H1 (cell line): ENCODE data around the gene DRC1. TPM values are rescaled to one million over a fixed set of nuclear protein-coding genes. Genes with fewer than 3 reads are reported as not detected.

ENCODE experiments used
- CTCF ChIA-PET: fragments of 300-600 bp; sonication (Branson Sonifier 250); formaldehyde crosslinking; loops from one replicate; lab custom pipeline; 2021; ENCODE audit not compliant: partially characterized antibody; lab: Charles Lee
- POLR2A ChIA-PET: fragments of 300-600 bp; sonication (Branson Sonifier 250); formaldehyde crosslinking; loops from one replicate; lab custom pipeline; 2021; ENCODE audit warnings: inconsistent platforms; ENCODE audit not compliant: partially characterized antibody; lab: Charles Lee
- DNase-seq, 2 experiments: peaks; one replicate each; pipeline versions ENCODE4 v3.0.0 to v3.0.0-alpha.2; 2010 to 2022; ENCODE audit warnings: low spot score in 2 of 2, low read depth in 1 of 2, mixed read lengths in 1 of 2
- FAIRE-seq: peaks from 2 replicates; lab custom pipeline; 2011; peaks lifted over from hg19 to GRCh38; lab: Jason Lieb, UNC
- H2AFZ ChIP-seq: 2 replicates; pipeline ENCODE4 v1.8.1; 2012; ENCODE audit warnings: low read length, inconsistent platforms
- H2AK5ac ChIP-seq: 2 replicates; pipeline ENCODE4 v1.6.1; 2013; ENCODE audit warnings: low read depth, low read length
- H2BK120ac ChIP-seq: replicated peaks from 2 replicates; pipeline ENCODE3; 2013; ENCODE audit warnings: low read depth, low read length, inconsistent platforms
- H2BK12ac ChIP-seq: 2 replicates; pipeline ENCODE4 v1.6.1; 2013; ENCODE audit warnings: low read depth, low read length
- H2BK15ac ChIP-seq: 2 replicates; pipeline ENCODE4 v1.6.1; 2013; ENCODE audit warnings: low read length
- H2BK20ac ChIP-seq: 2 replicates; pipeline ENCODE4 v1.6.1; 2013; ENCODE audit warnings: low read length
- H2BK5ac ChIP-seq: 2 replicates; pipeline ENCODE4 v1.6.1; 2013; ENCODE audit warnings: low read depth, low read length
- H3K14ac ChIP-seq: 2 replicates; pipeline ENCODE4 v1.6.1; 2013; ENCODE audit warnings: inconsistent platforms; ENCODE audit not compliant: insufficient read length
- H3K18ac ChIP-seq: 2 replicates; pipeline ENCODE4 v1.6.1; 2013; ENCODE audit warnings: low read length; ENCODE audit errors: extremely low read depth
- H3K23ac ChIP-seq: 2 replicates; pipeline ENCODE4 v1.6.1; 2013; ENCODE audit warnings: inconsistent platforms; ENCODE audit not compliant: insufficient read length
- H3K23me2 ChIP-seq: 2 replicates; pipeline ENCODE4 v1.6.1; 2013; ENCODE audit warnings: low read depth, low read length
- H3K27ac ChIP-seq: 2 replicates; pipeline ENCODE4 v1.6.1; 2011; ENCODE audit warnings: low read depth, low read length, inconsistent platforms
- H3K27me3 ChIP-seq, 4 experiments: replicated peaks in 1 of 4; 1 replicate in 1 of 4; 2 replicates in 3 of 4; pipeline versions ENCODE4 v1.6.1 to v1.8.1; 2011 to 2013; ENCODE audit warnings: low read length in 3 of 4, mild to moderate bottlenecking in 3 of 4, inconsistent platforms in 2 of 4, mixed read lengths in 2 of 4, moderate library complexity in 1 of 4; ENCODE audit not compliant: control insufficient read depth in 3 of 4, insufficient read depth in 3 of 4; ENCODE audit errors: extremely low read depth in 1 of 4
- H3K36me3 ChIP-seq, 4 experiments: 2 replicates each; pipeline versions ENCODE4 v1.6.1 to v1.8.1; 2011 to 2013; ENCODE audit warnings: mild to moderate bottlenecking in 4 of 4, low read length in 3 of 4, moderate library complexity in 2 of 4, control low read depth in 1 of 4, inconsistent platforms in 1 of 4; ENCODE audit not compliant: insufficient read depth in 4 of 4, control insufficient read depth in 2 of 4
- H3K4ac ChIP-seq: replicated peaks from 2 replicates; pipeline ENCODE3; 2013; ENCODE audit warnings: low read length, low read depth, mixed read lengths, inconsistent platforms; ENCODE audit not compliant: insufficient read length
- H3K4me1 ChIP-seq, 4 experiments: replicated peaks in 1 of 4; 1 replicate in 1 of 4; 2 replicates in 3 of 4; pipeline versions ENCODE4 v1.6.1 to v1.8.1; 2011 to 2013; ENCODE audit warnings: low read length in 3 of 4, inconsistent platforms in 2 of 4, mixed read lengths in 1 of 4; ENCODE audit not compliant: insufficient read depth in 4 of 4, control insufficient read depth in 3 of 4
- H3K4me2 ChIP-seq, 2 experiments: 2 replicates each; pipeline versions ENCODE4 v1.6.1 to v1.8.1; 2011 to 2013; ENCODE audit warnings: low read depth in 2 of 2, low read length in 2 of 2, control low read depth in 1 of 2, inconsistent platforms in 1 of 2, mild to moderate bottlenecking in 1 of 2; ENCODE audit not compliant: insufficient read depth in 1 of 2
- H3K4me3 ChIP-seq, 4 experiments: fragments of 200-600, 300-600 bp in 1 of 4; sonication (generic), shearing (Covaris generic), sonication (Bioruptor Twin) in 1 of 4; 2 replicates each; pipeline versions ENCODE4 v1.5.1 to v1.8.1; 2011 to 2016; ENCODE audit warnings: low read length in 4 of 4, low read depth in 3 of 4, control low read depth in 2 of 4, inconsistent platforms in 2 of 4, mild to moderate bottlenecking in 2 of 4, mixed read lengths in 1 of 4, moderate library complexity in 1 of 4; ENCODE audit not compliant: insufficient read depth in 2 of 4; ENCODE audit errors: extremely low read depth in 1 of 4
- H3K56ac ChIP-seq: replicated peaks from 2 replicates; pipeline ENCODE3; 2013; ENCODE audit warnings: low read depth, mild to moderate bottlenecking, mixed read lengths, low read length, inconsistent platforms; ENCODE audit not compliant: insufficient read length
- H3K79me1 ChIP-seq: 2 replicates; pipeline ENCODE4 v1.6.1; 2013; ENCODE audit warnings: low read depth, low read length, control low read depth
- H3K79me2 ChIP-seq, 2 experiments: 2 replicates each; pipeline versions ENCODE4 v1.6.1 to v1.8.1; 2012 to 2013; ENCODE audit warnings: low read length in 2 of 2, mild to moderate bottlenecking in 2 of 2, inconsistent platforms in 1 of 2; ENCODE audit not compliant: insufficient read depth in 2 of 2, control insufficient read depth in 1 of 2
- H3K9ac ChIP-seq, 4 experiments: replicated peaks in 1 of 4; 1 replicate in 1 of 4; 2 replicates in 3 of 4; pipeline versions ENCODE4 v1.6.1 to v1.8.1; 2011 to 2013; ENCODE audit warnings: low read depth in 3 of 4, low read length in 3 of 4, control low read depth in 2 of 4, mild to moderate bottlenecking in 2 of 4, moderate library complexity in 2 of 4, inconsistent platforms in 1 of 4; ENCODE audit errors: extremely low read depth in 1 of 4
- H3K9me3 ChIP-seq, 2 experiments: 2 replicates each; pipeline versions ENCODE4 v1.6.1 to v1.8.1; 2012 to 2013; ENCODE audit warnings: mild to moderate bottlenecking in 2 of 2, moderate library complexity in 2 of 2, control low read depth in 1 of 2, inconsistent platforms in 1 of 2, low read depth in 1 of 2, low read length in 1 of 2, mixed read lengths in 1 of 2; ENCODE audit not compliant: insufficient read depth in 2 of 2
- H4K20me1 ChIP-seq, 2 experiments: replicated peaks in 1 of 2; 2 replicates each; pipeline versions ENCODE3 to v1.8.1; 2011 to 2013; ENCODE audit warnings: inconsistent platforms in 2 of 2, low read length in 2 of 2, mild to moderate bottlenecking in 1 of 2; ENCODE audit not compliant: insufficient read depth in 2 of 2, control insufficient read depth in 1 of 2
- H4K5ac ChIP-seq: 2 replicates; pipeline ENCODE4 v1.6.1; 2013; ENCODE audit warnings: low read length, low read depth, mixed read lengths, inconsistent platforms; ENCODE audit not compliant: insufficient read length
- H4K8ac ChIP-seq: 2 replicates; pipeline ENCODE4 v1.8.0; 2013; ENCODE audit warnings: mild to moderate bottlenecking, moderate library complexity, low read length, inconsistent platforms; ENCODE audit not compliant: insufficient read depth; ENCODE audit errors: extremely low read depth
- H4K91ac ChIP-seq: replicated peaks from 2 replicates; pipeline ENCODE3; 2013; ENCODE audit warnings: low read length, mixed read lengths, inconsistent platforms; ENCODE audit not compliant: insufficient read length
- BACH1 ChIP-seq: IDR thresholded peaks from 2 replicates; pipeline ENCODE4 v1.6.1; 2012; ENCODE audit warnings: low read length, improper control_type of control experiment
- CEBPB ChIP-seq: IDR thresholded peaks from 2 replicates; pipeline ENCODE4 v1.6.1; 2012; ENCODE audit warnings: low read depth, low read length
- CREB1 ChIP-seq: IDR thresholded peaks from 2 replicates; pipeline ENCODE4 v1.6.1; 2012; ENCODE audit warnings: inconsistent platforms
- GABPA ChIP-seq: IDR thresholded peaks from 2 replicates; pipeline ENCODE4 v1.6.1; 2011; ENCODE audit warnings: mild to moderate bottlenecking, low read length, moderate library complexity, borderline replicate concordance; ENCODE audit not compliant: insufficient read depth
- PHF8 ChIP-seq: fragments of 200-600 bp; sonication (generic); conservative IDR thresholded peaks from 2 replicates; pipeline ENCODE4 v1.7.1; 2012; ENCODE audit warnings: low read depth, mild to moderate bottlenecking, inconsistent platforms, low read length, moderate library complexity
- RAD21 ChIP-seq, 2 experiments: IDR thresholded peaks in 1 of 2; conservative IDR thresholded peaks in 1 of 2; 2 replicates each; pipeline ENCODE4 v1.6.1; 2011; ENCODE audit warnings: low read depth in 2 of 2, low read length in 2 of 2, improper control_type of control experiment in 1 of 2, inconsistent platforms in 1 of 2, mild to moderate bottlenecking in 1 of 2, moderate library complexity in 1 of 2
- RFX5 ChIP-seq: IDR thresholded peaks from 2 replicates; pipeline ENCODE4 v1.6.1; 2011; ENCODE audit warnings: low read depth, low read length, improper control_type of control experiment, borderline replicate concordance
- SIRT6 ChIP-seq: IDR thresholded peaks from one replicate; pipeline ENCODE4 v1.7.1; 2012; ENCODE audit warnings: low read length, inconsistent platforms
- SP2 ChIP-seq: IDR thresholded peaks from 2 replicates; pipeline ENCODE4 v1.6.1; 2012; ENCODE audit warnings: mild to moderate bottlenecking, low read length, inconsistent platforms
- TAF7 ChIP-seq: optimal IDR thresholded peaks from 2 replicates; pipeline ENCODE3; 2011; ENCODE audit warnings: low read depth, mild to moderate bottlenecking, inconsistent platforms, low read length, moderate library complexity, borderline replicate concordance
- polyA plus RNA-seq, 7 experiments: library from polyadenylated mRNA; depleted of rRNA in 3 of 7; stranded (reverse) in 5 of 7; unstranded in 2 of 7; fragments of >200 nt in 5 of 7; fragments of 200-250 nt in 2 of 7; gene quantifications; 1 replicate in 5 of 7; 2 replicates in 1 of 7; 4 replicates in 1 of 7; pipeline versions ENCODE4 v1.2.1 to v1.2.3, GENCODE V29; 2011 to 2013; ENCODE audit warnings: missing spikeins in 2 of 7, mixed read lengths in 2 of 7
- total RNA-seq: library from RNA; stranded (reverse); fragmentation: NEBNext Ultra II Directional; extraction: Animal tissue kit (Norgen Biotek cat#: 25700); gene quantifications from 2 replicates; pipeline ENCODE4 v1.2.1, GENCODE V29; 2021
- TF ChIP-seq, protein P1 (sequence below): IDR thresholded peaks from 2 replicates; pipeline ENCODE4 v1.6.1; 2011; ENCODE audit warnings: low read depth, mild to moderate bottlenecking, low read length; ENCODE audit not compliant: insufficient read depth

The DRC1 gene
- total and polyA plus RNA-seq, 2 of the 8 experiments (the other 6 are each of a cell fraction or from before 2014, with no cell fraction given) = 0.08 TPM; not detected in 1

DNA sequence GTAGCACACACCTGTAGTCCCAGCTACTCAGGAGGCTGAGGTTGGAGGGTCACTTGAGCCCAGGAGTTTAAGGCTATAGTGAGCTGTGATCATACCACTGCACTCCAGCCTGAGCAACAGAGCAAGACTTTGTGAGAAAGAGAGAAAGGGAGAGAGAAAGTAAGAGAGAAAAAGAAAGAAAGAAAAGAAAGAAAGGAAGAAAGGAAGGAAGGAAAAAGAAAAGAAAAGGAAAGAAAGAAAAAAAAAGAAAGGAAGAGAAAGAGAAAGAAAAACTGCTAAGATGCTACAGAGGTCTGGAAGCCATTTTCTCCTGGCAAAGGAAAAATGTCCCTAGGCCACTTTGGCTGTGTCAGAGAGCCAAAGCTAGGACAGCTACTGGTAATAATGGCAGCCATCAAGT, 30.6 kb downstream of the DRC1 start:
- H3K23me2 ChIP-seq = no peaks in the 10 kb centered on the region
- H2BK5ac ChIP-seq = no peak overlapping the region
- no peaks in the 10 kb centered on the region for H3K36me3 ChIP-seq
- no peak overlapping the region for H2AFZ ChIP-seq
- H3K27me3 ChIP-seq = no peaks in the 10 kb centered on the region; a peak in 1 of 7 replicates
- H3K4me3 ChIP-seq = no peak overlapping the region
- H3K79me1 ChIP-seq = no peaks in the 10 kb centered on the region
- no peaks in the 10 kb centered on the region for H3K4me1 ChIP-seq
- H3K4me2 ChIP-seq = no peak overlapping the region
- no peak overlapping the region for H3K18ac ChIP-seq
- H3K14ac ChIP-seq = no peak overlapping the region
- no peak overlapping the region for H2BK20ac ChIP-seq
- H3K9ac ChIP-seq = no peak overlapping the region
- ChIA-PET POLR2A (interaction anchor here (1.5 to 1.6 kb wide), 2 partner anchors 15 to 18 kb away, joined by 3 read pairs; no protein-coding TSS in a partner anchor), CTCF (interaction anchor here (0.7 to 2.3 kb wide), 8 partner anchors 10 to 454 kb away, joined by 3 to 7 read pairs (median 4); no protein-coding TSS in a partner anchor)
- no peak overlapping the region for H3K56ac ChIP-seq
- no peak overlapping the region for H4K8ac ChIP-seq
- H3K27ac ChIP-seq = no peak overlapping the region
- FAIRE-seq (no peak), DNase-seq (no peak)
- H3K23ac ChIP-seq = no peak overlapping the region
- TF ChIP-seq CEBPB (no peak), BACH1 (no peak), CREB1 (no peak), RAD21 (IDR thresholded peaks at IDR 0.05 in 1 of 2, conservative IDR thresholded peaks at IDR 0.05 in 1 of 2; ENCODE audit: low read depth in 2 of 2, low read length in 2 of 2) (no peak), SP2 (no peak), RFX5 (no peak), PHF8 (no peak), SIRT6 (no peak), GABPA (no peak), TAF7 (no peak)
- TF ChIP-seq, protein P1, sequence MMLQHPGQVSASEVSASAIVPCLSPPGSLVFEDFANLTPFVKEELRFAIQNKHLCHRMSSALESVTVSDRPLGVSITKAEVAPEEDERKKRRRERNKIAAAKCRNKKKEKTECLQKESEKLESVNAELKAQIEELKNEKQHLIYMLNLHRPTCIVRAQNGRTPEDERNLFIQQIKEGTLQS = no peak
- no peaks in the 10 kb centered on the region for H3K9me3 ChIP-seq
- H4K91ac ChIP-seq = no peak overlapping the region
- no peaks in the 10 kb centered on the region for H4K20me1 ChIP-seq
- H2AK5ac ChIP-seq = no peak overlapping the region
- H4K5ac ChIP-seq = no peak overlapping the region
- H2BK12ac ChIP-seq = no peak overlapping the region
- no peaks in the 10 kb centered on the region for H3K79me2 ChIP-seq
- H2BK15ac ChIP-seq = no peak overlapping the region
- H3K4ac ChIP-seq = no peak overlapping the region
- no peak overlapping the region for H2BK120ac ChIP-seq
